Measurements from ENCODE around the gene SH3PXD2A. TPM values are rescaled to one million over a fixed set of nuclear protein-coding genes. Genes with fewer than 3 reads are reported as not detected.
A peak's percentile ranks its signal among the peaks of the same experiment; 100 is the strongest.

Gene SH3PXD2A
- total RNA-seq, 1 experiment from 2014 or later = 54.9 TPM

- peak overlapping the region; percentile 56 for H3K27ac ChIP-seq (ENCODE audit: low read depth, low read length, poor library complexity, severe bottlenecking)
- no peak overlapping the region for H3K4me3 ChIP-seq (ENCODE audit: low read depth, low read length, poor library complexity, severe bottlenecking)
Measured at GRCh38 chr10:103696411-103697145, 158.8 kb downstream of the SH3PXD2A start.

GRCh38 chr10:103696094-103696410 is 159.3 kb downstream of the SH3PXD2A start:
- Histone ChIP-seq H3K4me1 (ENCODE audit: insufficient read depth, low read length, poor library complexity, severe bottlenecking) (peaks cover 31% of the 10 kb centered on the region), H3K9me3 (ENCODE audit: low read depth, low read length, poor library complexity, severe bottlenecking) (no peaks in the 10 kb centered on the region), H3K4me3 (ENCODE audit: low read depth, low read length, poor library complexity, severe bottlenecking) (no peak overlapping the region), H3K36me3 (ENCODE audit: insufficient read depth, low read length, poor library complexity, severe bottlenecking) (no peaks in the 10 kb centered on the region), H3K27me3 (replicated peaks; ENCODE audit: insufficient read depth, low read depth, low read length, poor library complexity) (no peaks in the 10 kb centered on the region), H3K27ac (ENCODE audit: low read depth, low read length, poor library complexity, severe bottlenecking) (peak overlapping the region; percentile 33)
- intact Hi-C loops (cut with micrococcal nuclease; ENCODE audit: unreplicated experiment) = no loop called here
- ChIA-PET POLR2A (ENCODE audit: low non-redundant PET) (no interaction called here), CTCF (no interaction called here)
- no peak for DNase-seq (ENCODE audit: low spot score)
- TF ChIP-seq CTCF (conservative IDR thresholded peaks at IDR 0.05; ENCODE audit: low read depth, low read length) (no peak), EZH2 (IDR thresholded peaks at IDR 0.05; ENCODE audit: borderline replicate concordance, low read depth, low read length, poor library complexity, severe bottlenecking) (no peak)
- no TSS peak for BruUV-seq (replicated peaks)

More at GRCh38 chr10:103696411-103697145, 158.8 kb downstream of the SH3PXD2A start:
- DNase-seq (ENCODE audit: low spot score) = peak; percentile 82
- BruUV-seq (replicated peaks) = no TSS peak
- ChIA-PET POLR2A (ENCODE audit: low non-redundant PET) (interaction anchor here (0.6 kb wide), 1 partner anchor 122 kb away, joined by 4 read pairs; no protein-coding TSS in a partner anchor), CTCF (no interaction called here)
- Histone ChIP-seq H3K27me3 (replicated peaks; ENCODE audit: insufficient read depth, low read depth, low read length, poor library complexity) (no peaks in the 10 kb centered on the region), H3K36me3 (ENCODE audit: insufficient read depth, low read length, poor library complexity, severe bottlenecking) (no peaks in the 10 kb centered on the region), H3K9me3 (ENCODE audit: low read depth, low read length, poor library complexity, severe bottlenecking) (no peaks in the 10 kb centered on the region), H3K4me1 (ENCODE audit: insufficient read depth, low read length, poor library complexity, severe bottlenecking) (peaks cover 31% of the 10 kb centered on the region)
- intact Hi-C loops (cut with micrococcal nuclease; ENCODE audit: unreplicated experiment) = no loop called here
- TF ChIP-seq CTCF (conservative IDR thresholded peaks at IDR 0.05; ENCODE audit: low read depth, low read length) = peak; percentile 48
- TF ChIP-seq EZH2 (IDR thresholded peaks at IDR 0.05; ENCODE audit: borderline replicate concordance, low read depth, low read length, poor library complexity, severe bottlenecking) = no peak

- TF ChIP-seq CTCF (conservative IDR thresholded peaks at IDR 0.05; ENCODE audit: low read depth, low read length) (no peak), EZH2 (IDR thresholded peaks at IDR 0.05; ENCODE audit: borderline replicate concordance, low read depth, low read length, poor library complexity, severe bottlenecking) (no peak)
- H3K27ac ChIP-seq (ENCODE audit: low read depth, low read length, poor library complexity, severe bottlenecking) = peak overlapping the region; percentile 33
Measured at GRCh38 chr10:103695584-103696005, 159.8 kb downstream of the SH3PXD2A start.

More at GRCh38 chr10:103695584-103696005, 159.8 kb downstream of the SH3PXD2A start:
- H3K4me3 ChIP-seq (ENCODE audit: low read depth, low read length, poor library complexity, severe bottlenecking) = no peak overlapping the region
- no peaks in the 10 kb centered on the region for H3K36me3 ChIP-seq (ENCODE audit: insufficient read depth, low read length, poor library complexity, severe bottlenecking)
- BruUV-seq (replicated peaks) = no TSS peak
- peaks cover 31% of the 10 kb centered on the region for H3K4me1 ChIP-seq (ENCODE audit: insufficient read depth, low read length, poor library complexity, severe bottlenecking)
- no peaks in the 10 kb centered on the region for H3K27me3 ChIP-seq (replicated peaks; ENCODE audit: insufficient read depth, low read depth, low read length, poor library complexity)
- ChIA-PET POLR2A (ENCODE audit: low non-redundant PET) (no interaction called here), CTCF (no interaction called here)
- no peaks in the 10 kb centered on the region for H3K9me3 ChIP-seq (ENCODE audit: low read depth, low read length, poor library complexity, severe bottlenecking)
- intact Hi-C loops (cut with micrococcal nuclease; ENCODE audit: unreplicated experiment) = no loop called here
- peak; percentile 53 for DNase-seq (ENCODE audit: low spot score)
